DND-41 (cell line): Measurements from ENCODE around the gene HIVEP1.

ENCODE experiments used
- ATAC-seq: fragments of 200-7000 bp; cut with Tn5 transposase; 3 replicates; pipeline ENCODE4 v1.9.1; 2021; ENCODE audit warnings: low read depth; ENCODE audit not compliant: insufficient read depth
- DNase-seq: peaks from one replicate; pipeline ENCODE4 v3.0.0-alpha.2; 2020
- H2AFZ ChIP-seq: 2 replicates; pipeline ENCODE4 v1.6.0; 2012; ENCODE audit warnings: low read depth, low read length
- H3K27ac ChIP-seq: 2 replicates; pipeline ENCODE4 v1.5.1; 2012; ENCODE audit warnings: low read length, inconsistent platforms
- H3K27me3 ChIP-seq: fragments of 200-600 bp; sonication (generic); 2 replicates; pipeline ENCODE4 v1.6.0; 2012; ENCODE audit warnings: low read length, mild to moderate bottlenecking, inconsistent platforms; ENCODE audit not compliant: insufficient read depth, poor library complexity
- H3K36me3 ChIP-seq: 2 replicates; pipeline ENCODE4 v1.5.1; 2012; ENCODE audit warnings: low read length, inconsistent platforms; ENCODE audit not compliant: insufficient read depth
- H3K4me1 ChIP-seq: 2 replicates; pipeline ENCODE4 v1.5.1; 2012; ENCODE audit warnings: mild to moderate bottlenecking, low read length; ENCODE audit not compliant: insufficient read depth
- H3K4me2 ChIP-seq: 2 replicates; pipeline ENCODE4 v1.6.0; 2012; ENCODE audit warnings: mild to moderate bottlenecking, moderate library complexity, low read length, inconsistent platforms; ENCODE audit not compliant: insufficient read depth
- H3K4me3 ChIP-seq, 2 experiments: fragments of 200-600 bp in 1 of 2; shearing (Covaris generic) in 1 of 2; 2 replicates each; pipeline ENCODE4 v1.5.1; 2012 to 2016; ENCODE audit warnings: inconsistent platforms in 2 of 2, low read length in 2 of 2, mild to moderate bottlenecking in 2 of 2, low read depth in 1 of 2, moderate library complexity in 1 of 2
- H3K79me2 ChIP-seq: 2 replicates; pipeline ENCODE4 v1.6.0; 2012; ENCODE audit warnings: low read length, inconsistent platforms; ENCODE audit not compliant: insufficient read depth
- H3K9ac ChIP-seq: 2 replicates; pipeline ENCODE4 v1.6.0; 2012; ENCODE audit warnings: low read depth, mild to moderate bottlenecking, inconsistent platforms, low read length, moderate library complexity
- H3K9me3 ChIP-seq: 2 replicates; pipeline ENCODE4 v1.5.1; 2012; ENCODE audit warnings: low read length, moderate library complexity, mild to moderate bottlenecking, inconsistent platforms; ENCODE audit not compliant: insufficient read depth, severe bottlenecking
- H4K20me1 ChIP-seq: 2 replicates; pipeline ENCODE4 v1.6.0; 2012; ENCODE audit warnings: low read length; ENCODE audit not compliant: insufficient read depth
- EZH2 ChIP-seq: IDR thresholded peaks from 3 replicates; pipeline ENCODE4 v1.6.1; 2012; ENCODE audit warnings: borderline replicate concordance, low read depth, mild to moderate bottlenecking, moderate library complexity, low read length, inconsistent platforms; ENCODE audit not compliant: severe bottlenecking
- TF ChIP-seq, protein P1 (sequence below): IDR thresholded peaks from 2 replicates; pipeline ENCODE4 v1.5.1; 2012; ENCODE audit warnings: borderline replicate concordance, low read length, moderate library complexity, mild to moderate bottlenecking; ENCODE audit not compliant: poor library complexity, severe bottlenecking; ENCODE audit errors: extremely low read depth

The HIVEP1 gene

DNA sequence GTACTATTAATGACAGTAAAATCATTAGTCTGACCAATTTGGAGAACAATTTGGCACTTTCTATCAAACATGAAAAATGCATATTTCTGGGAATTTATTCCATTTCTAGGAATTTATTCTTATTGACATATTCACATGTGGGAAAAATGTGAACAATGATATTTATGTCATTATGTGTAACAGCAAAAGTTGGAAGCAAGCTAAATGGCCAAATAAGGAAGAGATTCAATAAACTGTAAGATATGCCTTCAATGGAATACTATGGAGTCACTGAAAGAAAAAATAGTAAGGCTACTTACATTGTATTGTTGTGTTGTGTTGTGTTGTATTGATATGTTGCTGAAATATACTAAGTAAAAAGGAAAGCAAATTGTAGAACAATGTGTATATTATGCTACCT is 177.5 kb downstream of the HIVEP1 start:
- Histone ChIP-seq H4K20me1 (no peaks in the 10 kb centered on the region), H3K4me2 (no peak overlapping the region), H3K4me3 (no peak overlapping the region), H3K4me1 (no peaks in the 10 kb centered on the region), H3K36me3 (no peaks in the 10 kb centered on the region), H3K9ac (no peak overlapping the region), H3K27ac (no peak overlapping the region), H2AFZ (no peak overlapping the region), H3K79me2 (no peaks in the 10 kb centered on the region), H3K9me3 (no peaks in the 10 kb centered on the region), H3K27me3 (peaks cover 7% of the 10 kb centered on the region)
- no peak for DNase-seq
- TF ChIP-seq, protein P1, sequence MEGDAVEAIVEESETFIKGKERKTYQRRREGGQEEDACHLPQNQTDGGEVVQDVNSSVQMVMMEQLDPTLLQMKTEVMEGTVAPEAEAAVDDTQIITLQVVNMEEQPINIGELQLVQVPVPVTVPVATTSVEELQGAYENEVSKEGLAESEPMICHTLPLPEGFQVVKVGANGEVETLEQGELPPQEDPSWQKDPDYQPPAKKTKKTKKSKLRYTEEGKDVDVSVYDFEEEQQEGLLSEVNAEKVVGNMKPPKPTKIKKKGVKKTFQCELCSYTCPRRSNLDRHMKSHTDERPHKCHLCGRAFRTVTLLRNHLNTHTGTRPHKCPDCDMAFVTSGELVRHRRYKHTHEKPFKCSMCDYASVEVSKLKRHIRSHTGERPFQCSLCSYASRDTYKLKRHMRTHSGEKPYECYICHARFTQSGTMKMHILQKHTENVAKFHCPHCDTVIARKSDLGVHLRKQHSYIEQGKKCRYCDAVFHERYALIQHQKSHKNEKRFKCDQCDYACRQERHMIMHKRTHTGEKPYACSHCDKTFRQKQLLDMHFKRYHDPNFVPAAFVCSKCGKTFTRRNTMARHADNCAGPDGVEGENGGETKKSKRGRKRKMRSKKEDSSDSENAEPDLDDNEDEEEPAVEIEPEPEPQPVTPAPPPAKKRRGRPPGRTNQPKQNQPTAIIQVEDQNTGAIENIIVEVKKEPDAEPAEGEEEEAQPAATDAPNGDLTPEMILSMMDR = no peak
- no peak for TF ChIP-seq EZH2
- no peak for ATAC-seq

DNA sequence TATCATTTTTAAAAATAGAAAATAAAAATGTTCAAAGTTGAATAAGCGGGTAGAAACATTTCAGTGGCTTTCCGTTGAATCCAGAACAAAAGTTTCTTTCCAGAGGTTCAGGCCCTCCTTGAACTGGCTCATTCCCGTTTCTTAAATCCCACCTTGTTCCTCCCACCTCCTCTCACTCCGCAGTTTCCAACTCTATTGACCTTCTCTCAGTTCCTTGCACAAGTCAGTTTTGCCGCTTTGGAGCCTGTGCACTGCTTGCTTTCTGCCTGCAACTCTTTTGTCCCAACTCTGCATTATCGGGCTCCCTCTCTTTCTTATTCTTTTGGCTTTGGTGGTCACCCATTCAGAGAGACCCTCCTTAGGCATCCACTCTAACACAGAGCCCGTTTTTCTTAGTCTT is 178.1 kb downstream of the HIVEP1 start:
- Histone ChIP-seq H3K79me2 (no peaks in the 10 kb centered on the region), H2AFZ (no peak overlapping the region), H3K27ac (no peak overlapping the region), H3K36me3 (no peaks in the 10 kb centered on the region), H3K4me1 (no peaks in the 10 kb centered on the region), H3K4me3 (no peak overlapping the region), H3K9me3 (no peaks in the 10 kb centered on the region), H4K20me1 (no peaks in the 10 kb centered on the region), H3K4me2 (no peak overlapping the region), H3K27me3 (peaks cover 5% of the 10 kb centered on the region), H3K9ac (no peak overlapping the region)
- no peak for ATAC-seq
- TF ChIP-seq EZH2 = no peak
- TF ChIP-seq, protein P1 = no peak
- DNase-seq = no peak

DNA sequence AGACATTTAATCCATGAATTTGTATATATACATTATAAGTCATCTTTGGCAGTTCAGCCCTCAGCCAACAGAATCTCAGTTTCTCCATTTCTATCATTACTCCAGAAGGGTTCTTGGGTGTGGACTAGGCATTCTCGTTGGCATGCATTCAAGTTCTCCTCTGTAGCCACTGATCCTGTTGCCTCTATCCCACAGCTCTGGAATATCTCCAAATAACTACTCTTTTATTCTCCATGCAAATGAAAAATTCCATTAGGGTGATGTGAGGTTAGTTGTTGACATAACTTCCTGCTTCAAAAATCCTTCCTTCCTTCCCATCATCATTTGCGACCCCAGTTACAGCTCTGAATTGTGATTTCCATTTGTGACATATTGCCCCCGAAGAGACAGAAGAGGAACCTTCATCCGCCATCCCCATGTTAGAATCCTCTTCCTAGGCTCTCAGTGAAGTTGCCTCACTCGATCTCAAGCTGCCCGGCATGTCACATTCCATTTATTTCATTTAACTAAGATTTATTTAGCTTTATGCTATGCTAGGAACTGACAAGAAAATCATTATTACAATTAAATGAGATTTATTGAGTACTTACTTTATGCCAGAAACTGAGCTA is 184.3 kb downstream of the HIVEP1 start:
- DNase-seq (no peak), ATAC-seq (no peak)

More for the DNA sequence above, 184.3 kb downstream of the HIVEP1 start:
- no peak overlapping the region for H3K4me2 ChIP-seq
- TF ChIP-seq, protein P1 = no peak
- TF ChIP-seq EZH2 = no peak
- no peak overlapping the region for H3K9ac ChIP-seq
- no peak overlapping the region for H2AFZ ChIP-seq
- no peaks in the 10 kb centered on the region for H3K79me2 ChIP-seq
- H3K27me3 ChIP-seq = no peaks in the 10 kb centered on the region
- no peaks in the 10 kb centered on the region for H3K9me3 ChIP-seq
- H3K4me1 ChIP-seq = no peaks in the 10 kb centered on the region
- H3K36me3 ChIP-seq = no peaks in the 10 kb centered on the region
- no peak overlapping the region for H3K27ac ChIP-seq
- H4K20me1 ChIP-seq = no peaks in the 10 kb centered on the region
- H3K4me3 ChIP-seq = no peak overlapping the region
